Stimulated activated CD4-positive, alpha-beta T cell treated with anti-CD3 and anti-CD28 coated beads, Interleukin-12 subunit alpha, Interleukin-12 subunit beta, amount 100 ng/mL, for 4 hours (primary cell): ENCODE results near the gene FAM229A.

ENCODE experiments used
- DNase-seq: peaks from one replicate; pipeline ENCODE4 v3.0.0-alpha.2; 2020

FAM229A gene

DNA sequence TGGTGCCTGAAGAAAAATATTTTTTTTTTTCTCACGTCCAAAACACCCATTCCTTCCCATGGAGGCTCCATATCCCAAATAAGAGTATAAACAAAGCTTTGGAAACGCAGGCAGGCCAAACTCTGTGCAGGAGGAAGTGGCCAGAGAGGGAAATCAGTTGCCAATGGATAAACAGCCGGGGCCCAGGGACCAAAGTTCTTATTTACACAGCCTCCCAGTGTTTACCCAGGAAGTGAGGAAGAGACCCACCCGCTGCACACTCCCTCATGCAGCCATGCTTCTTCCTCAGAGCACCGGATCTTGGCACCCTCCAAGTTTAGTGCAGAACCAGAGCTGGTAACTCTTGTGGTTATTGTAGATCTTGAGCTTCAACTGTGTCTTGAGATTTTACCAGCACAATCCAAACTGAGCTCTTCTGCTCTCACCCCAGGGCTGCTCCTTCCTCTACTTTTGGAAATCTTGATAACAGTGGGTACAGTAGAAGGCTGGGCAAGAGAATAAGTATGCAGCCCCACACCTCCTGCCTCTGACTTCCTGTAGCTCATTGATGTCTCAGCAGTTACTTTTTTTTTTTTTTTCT, 40.5 kb downstream of the FAM229A start:
- DNase-seq: no peak

DNA sequence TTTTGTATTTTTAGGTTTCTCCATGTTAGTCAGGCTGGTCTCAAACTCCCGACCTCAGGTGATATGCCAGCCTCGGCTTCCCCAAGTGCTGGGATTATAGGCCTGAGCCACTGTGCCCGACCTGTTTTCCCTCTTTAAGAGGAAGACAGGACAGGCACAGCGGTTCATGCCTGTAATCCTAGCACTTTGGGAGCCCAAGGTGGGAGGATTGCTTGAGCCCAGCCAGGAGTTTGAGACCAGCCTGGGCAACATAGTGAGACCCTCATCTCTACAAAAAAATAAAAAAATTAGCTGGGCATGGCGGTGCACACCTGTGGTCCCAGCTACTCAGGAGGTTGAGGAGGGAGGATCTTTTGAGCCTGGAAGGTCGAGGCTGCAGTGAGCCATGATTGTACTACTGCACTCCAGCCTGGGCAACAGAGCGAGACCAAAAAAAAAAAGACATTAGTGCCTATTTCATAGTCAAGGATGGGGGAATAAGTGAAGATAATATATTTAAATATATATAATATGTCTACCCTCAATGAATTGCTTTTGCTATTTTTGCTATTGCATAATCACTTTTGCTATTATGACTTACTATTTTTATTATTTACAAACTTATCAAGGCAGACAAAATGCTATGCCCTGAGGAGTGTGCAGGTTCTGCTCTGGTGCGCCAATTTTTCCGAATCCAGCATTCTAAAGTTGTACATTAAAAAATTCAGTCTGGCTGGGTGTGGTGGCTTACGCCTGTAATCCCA, 44.0 kb downstream of the FAM229A start:
- no peak for DNase-seq

GRCh38 chr1:32316903-32317277, 45.4 kb downstream of the FAM229A start:
- DNase-seq: no peak

GRCh38 chr1:32311709-32312393, 50.4 kb downstream of the FAM229A start:
- DNase-seq: no peak
